Activated T-helper 1 cell treated with anti-CD3 and anti-CD28 coated beads, Interleukin-12 subunit alpha, Interleukin-12 subunit beta, Interleukin-2, Interleukin-4 antibody, amounts not matched to agents 30 ng/mL and 10 ng/mL and 1 ng/mL, durations not matched to agents 14 hours and 24 hours and 36 hours (primary cell): ENCODE results near the gene ATAT1. TPM values are rescaled to one million over a fixed set of nuclear protein-coding genes. Genes with fewer than 3 reads are reported as not detected.
"Not testable (repeated sequence)": the region's sequence is repeated elsewhere in the genome, so short reads cannot be mapped to it uniquely, and the experiment has no call there.

Source experiments
- DNase-seq: peaks from one replicate; pipeline ENCODE4 v3.0.0; 2021; ENCODE audit warnings: low spot score
- H3K27ac Mint-ChIP-seq: one replicate; pipeline ENCODE4 v1.8.0; 2021; ENCODE audit warnings: mild to moderate bottlenecking, mixed read lengths
- H3K27me3 Mint-ChIP-seq: one replicate; pipeline ENCODE4 v1.8.0; 2022; ENCODE audit warnings: mild to moderate bottlenecking, moderate library complexity, mixed read lengths; ENCODE audit not compliant: insufficient read depth
- H3K36me3 Mint-ChIP-seq: one replicate; pipeline ENCODE4 v1.8.0; 2021; ENCODE audit warnings: low read depth, mixed read lengths
- H3K4me1 Mint-ChIP-seq: one replicate; pipeline ENCODE4 v1.8.0; 2021; ENCODE audit warnings: low read depth, mixed read lengths
- H3K4me3 Mint-ChIP-seq: one replicate; pipeline ENCODE4 v1.8.0; 2021; ENCODE audit warnings: mild to moderate bottlenecking, moderate library complexity, mixed read lengths
- H3K9me3 Mint-ChIP-seq: one replicate; pipeline ENCODE4 v1.8.0; 2021; ENCODE audit warnings: mixed read lengths
- intact Hi-C: fragments of 100-400 bp; cut with micrococcal nuclease; formaldehyde crosslinking; loops from one replicate; pipeline ENCODE4 v1.15.1; 2024
- total RNA-seq: library from RNA; stranded (reverse); gene quantifications from 2 replicates; pipeline ENCODE4 v1.2.3, GENCODE V29; 2022

The ATAT1 gene
- total RNA-seq = 11.6 and 13.4 TPM in 2 replicates

DNA sequence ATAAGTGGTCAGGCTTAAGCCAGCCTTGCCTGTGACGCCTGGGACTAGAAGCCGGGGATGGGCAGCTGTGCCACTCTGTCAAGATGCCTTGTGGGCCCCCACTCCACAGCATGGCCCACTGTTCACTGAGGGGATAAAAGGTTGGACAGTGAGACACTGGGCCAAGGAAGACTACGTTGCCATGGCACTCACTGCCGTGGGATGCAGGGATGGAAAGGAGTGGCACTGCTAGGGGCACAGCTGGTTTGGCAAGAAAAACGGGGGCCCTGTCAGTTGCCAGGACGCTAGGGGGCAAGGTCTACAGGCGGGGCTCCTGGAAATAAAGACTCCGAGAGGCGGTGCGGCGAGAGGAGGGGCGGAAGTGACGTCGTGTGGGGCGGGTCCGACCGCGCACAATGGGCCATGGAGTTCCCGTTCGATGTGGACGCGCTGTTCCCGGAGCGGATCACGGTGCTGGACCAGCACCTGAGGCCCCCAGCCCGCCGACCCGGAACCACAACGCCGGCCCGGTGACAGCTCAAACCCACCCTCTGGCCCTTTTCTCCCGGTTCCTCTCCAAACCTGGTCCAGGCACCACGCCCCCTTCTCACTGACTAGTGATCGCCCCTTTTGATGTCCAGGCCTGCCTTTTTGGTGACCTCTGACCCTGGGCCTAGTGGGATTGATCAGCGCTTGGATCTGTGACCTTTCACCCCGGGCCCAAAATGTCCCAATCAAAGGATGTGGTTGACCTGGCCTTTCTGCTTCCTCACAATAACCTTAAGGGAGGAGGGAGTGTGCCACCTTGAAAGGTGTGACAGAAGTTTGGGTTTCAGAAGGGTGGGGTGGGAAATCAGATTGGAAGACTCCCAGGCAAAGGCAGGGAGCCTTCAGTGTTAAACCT is at the start of gene ATAT1:
Gene ATAT1, plus strand, starts transcription at position 391 of the 883 bp plus-strand sequence.
- intact Hi-C loops = loop anchor here (1.0 to 2.0 kb wide), 6 partner anchors 9 to 461 kb away; partner anchors contain the start of genes DHX16, GNL1, MDC1 and MRPS18B
- peaks cover 33% of the 10 kb centered on the region for H3K36me3 Mint-ChIP-seq
- peak; percentile 84 for DNase-seq

DNA sequence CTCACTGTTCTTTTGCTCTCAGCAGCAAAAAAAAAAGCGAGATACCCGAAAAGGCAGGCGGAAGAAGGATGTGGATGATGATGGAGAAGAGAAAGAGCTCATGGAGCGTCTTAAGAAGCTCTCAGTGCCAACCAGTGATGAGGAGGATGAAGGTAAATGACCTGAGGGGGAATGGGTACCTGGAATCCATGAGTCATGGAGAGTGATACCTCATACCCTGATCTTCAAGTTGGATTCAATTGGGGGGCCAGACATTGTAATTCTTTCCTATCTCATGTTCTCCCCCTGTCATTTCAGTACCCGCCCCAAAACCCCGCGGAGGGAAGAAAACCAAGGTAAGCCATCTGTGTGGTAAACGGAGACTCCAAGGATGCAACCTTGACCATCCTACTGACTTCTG is 48.6 kb upstream of the ATAT1 start:
- Mint-ChIP-seq H3K4me1 (peaks cover 29% of the 10 kb centered on the region), H3K36me3 (peaks cover 59% of the 10 kb centered on the region), H3K27me3 (no peaks in the 10 kb centered on the region), H3K27ac (no peak overlapping the region), H3K9me3 (no peaks in the 10 kb centered on the region), H3K4me3 (no peak overlapping the region)
- DNase-seq = no peak
- intact Hi-C loops = no loop called here

More for the DNA sequence above, at the start of gene ATAT1:
- H3K4me3 Mint-ChIP-seq = peak within 1 kb of the TSS; percentile 91
- peaks cover 27% of the 10 kb centered on the region for H3K4me1 Mint-ChIP-seq
- H3K27ac Mint-ChIP-seq = peak within 1 kb of the TSS; percentile 95
- no peaks in the 10 kb centered on the region for H3K9me3 Mint-ChIP-seq
- no peaks in the 10 kb centered on the region for H3K27me3 Mint-ChIP-seq

- Mint-ChIP-seq H3K36me3 (peaks cover 62% of the 10 kb centered on the region), H3K27me3 (no peaks in the 10 kb centered on the region), H3K27ac (no peak overlapping the region), H3K9me3 (no peaks in the 10 kb centered on the region), H3K4me1 (no peaks in the 10 kb centered on the region), H3K4me3 (no peak overlapping the region)
- intact Hi-C loops = no loop called here
- no peak for DNase-seq
Measured at GRCh38 chr6:30583921-30584320, 42.8 kb upstream of the ATAT1 start.

- H3K36me3 Mint-ChIP-seq = peaks cover 57% of the 10 kb centered on the region
- peaks cover 9% of the 10 kb centered on the region for H3K4me1 Mint-ChIP-seq
- DNase-seq = no peak
- H3K9me3 Mint-ChIP-seq = no peaks in the 10 kb centered on the region
- no peaks in the 10 kb centered on the region for H3K27me3 Mint-ChIP-seq
- no peak overlapping the region for H3K27ac Mint-ChIP-seq
- intact Hi-C loops = no loop called here
- H3K4me3 Mint-ChIP-seq = no peak overlapping the region
Measured at GRCh38 chr6:30589754-30590358, 36.8 kb upstream of the ATAT1 start.

GRCh38 chr6:30590509-30590908 is 36.2 kb upstream of the ATAT1 start:
- intact Hi-C loops = no loop called here
- Mint-ChIP-seq H3K27ac (peak overlapping the region; percentile 70), H3K36me3 (peaks cover 58% of the 10 kb centered on the region), H3K4me3 (no peak overlapping the region), H3K9me3 (no peaks in the 10 kb centered on the region), H3K27me3 (no peaks in the 10 kb centered on the region), H3K4me1 (peaks cover 9% of the 10 kb centered on the region)
- no peak for DNase-seq

DNA sequence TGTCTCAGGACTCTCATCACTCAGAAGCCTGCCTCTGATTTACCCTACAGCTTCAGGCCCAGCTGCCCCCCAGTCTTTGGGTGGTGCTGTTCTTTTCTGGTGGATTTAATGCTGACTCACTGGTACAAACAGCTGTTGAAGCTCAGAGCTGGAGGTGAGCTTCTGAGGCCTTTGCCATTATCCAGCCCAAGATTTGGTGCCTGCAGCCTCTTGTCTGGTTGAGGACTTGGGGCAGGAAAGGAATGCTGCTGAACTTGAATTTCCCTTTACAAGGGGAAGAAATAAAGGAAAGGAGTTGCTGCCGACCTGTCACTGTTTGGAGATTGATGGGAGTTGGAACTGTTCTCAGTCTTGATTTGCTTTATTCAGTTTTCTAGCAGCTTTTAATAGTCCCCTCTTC is 35.7 kb upstream of the ATAT1 start:
- Mint-ChIP-seq H3K27ac (no peak overlapping the region), H3K4me3 (no peak overlapping the region), H3K27me3 (no peaks in the 10 kb centered on the region), H3K4me1 (peaks cover 9% of the 10 kb centered on the region), H3K9me3 (no peaks in the 10 kb centered on the region), H3K36me3 (peaks cover 56% of the 10 kb centered on the region)
- intact Hi-C loops = no loop called here
- DNase-seq = no peak

DNA sequence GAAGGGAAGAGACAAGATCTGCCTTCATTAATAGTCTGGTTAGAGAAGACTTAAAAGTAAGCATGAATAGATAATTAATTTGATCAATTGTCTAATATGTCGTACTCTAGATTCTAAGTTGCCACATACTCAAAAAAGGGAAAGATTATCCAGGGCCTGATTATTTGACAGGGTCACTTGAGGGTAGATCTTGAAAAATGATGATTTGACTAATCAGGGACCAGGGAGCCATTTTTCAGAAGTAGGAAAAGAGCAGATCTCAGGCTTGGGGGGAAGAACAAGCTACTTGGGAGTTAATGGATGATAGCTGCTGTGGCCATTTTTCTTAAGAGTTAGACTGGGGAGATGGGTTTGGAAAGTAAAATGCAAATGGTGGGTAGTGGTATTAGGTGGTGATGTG is 34.4 kb upstream of the ATAT1 start:
- Mint-ChIP-seq H3K36me3 (peaks cover 51% of the 10 kb centered on the region), H3K4me1 (peaks cover 12% of the 10 kb centered on the region), H3K9me3 (no peaks in the 10 kb centered on the region), H3K27ac (no peak overlapping the region), H3K27me3 (no peaks in the 10 kb centered on the region), H3K4me3 (no peak overlapping the region)
- DNase-seq = no peak
- intact Hi-C loops = no loop called here

GRCh38 chr6:30597315-30598144 is 29.1 kb upstream of the ATAT1 start:
- H3K4me1 Mint-ChIP-seq, H3K4me3 Mint-ChIP-seq, H3K27me3 Mint-ChIP-seq, H3K9me3 Mint-ChIP-seq: not testable (repeated sequence)
- DNase-seq = peak; percentile 63
- peaks cover 40% of the 10 kb centered on the region for H3K36me3 Mint-ChIP-seq
- intact Hi-C loops = loop anchor here (1.0 to 2.0 kb wide), 3 partner anchors 15 to 115 kb away; no protein-coding TSS in a partner anchor
- peak overlapping the region; percentile 71 for H3K27ac Mint-ChIP-seq

DNA sequence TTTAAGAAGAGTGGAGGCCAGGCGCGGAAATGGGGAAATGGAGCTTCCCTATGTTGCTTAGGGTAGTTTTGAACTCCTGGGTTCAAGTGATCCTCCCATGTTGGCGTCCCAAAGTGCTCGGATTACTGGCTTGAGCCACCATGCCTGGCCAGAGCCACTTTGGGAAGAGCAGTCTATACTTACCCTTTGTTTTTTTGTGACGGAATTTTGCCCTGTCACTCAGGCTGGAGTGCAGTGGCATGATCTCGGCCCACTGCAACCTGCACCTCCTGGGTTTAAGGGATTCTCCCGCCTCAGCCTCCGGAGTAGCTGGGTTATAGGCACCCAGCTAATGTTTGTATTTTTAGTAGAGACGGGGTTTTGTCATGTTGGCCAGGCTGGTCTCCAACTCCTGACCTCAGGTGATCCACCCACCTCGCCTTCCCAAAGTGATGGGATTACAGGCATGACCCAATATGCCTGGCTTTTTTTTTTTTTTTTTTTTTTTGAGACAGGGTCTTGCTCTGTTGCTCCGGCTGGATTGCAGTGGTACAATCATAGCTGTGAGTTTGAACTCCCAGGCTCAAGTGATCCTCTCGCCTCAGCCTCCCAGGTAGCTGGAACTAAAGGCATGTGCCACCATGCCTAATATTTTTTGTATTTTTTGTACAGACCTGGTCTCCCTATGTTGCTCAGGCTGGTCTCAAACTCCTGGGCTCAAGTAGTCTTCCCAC is 27.6 kb upstream of the ATAT1 start:
- Mint-ChIP-seq H3K36me3 (peaks cover 53% of the 10 kb centered on the region), H3K27me3 (no peaks in the 10 kb centered on the region), H3K9me3 (no peaks in the 10 kb centered on the region), H3K27ac (no peak overlapping the region), H3K4me1 (peaks cover 18% of the 10 kb centered on the region), H3K4me3 (no peak overlapping the region)
- intact Hi-C loops = no loop called here
- no peak for DNase-seq

DNA sequence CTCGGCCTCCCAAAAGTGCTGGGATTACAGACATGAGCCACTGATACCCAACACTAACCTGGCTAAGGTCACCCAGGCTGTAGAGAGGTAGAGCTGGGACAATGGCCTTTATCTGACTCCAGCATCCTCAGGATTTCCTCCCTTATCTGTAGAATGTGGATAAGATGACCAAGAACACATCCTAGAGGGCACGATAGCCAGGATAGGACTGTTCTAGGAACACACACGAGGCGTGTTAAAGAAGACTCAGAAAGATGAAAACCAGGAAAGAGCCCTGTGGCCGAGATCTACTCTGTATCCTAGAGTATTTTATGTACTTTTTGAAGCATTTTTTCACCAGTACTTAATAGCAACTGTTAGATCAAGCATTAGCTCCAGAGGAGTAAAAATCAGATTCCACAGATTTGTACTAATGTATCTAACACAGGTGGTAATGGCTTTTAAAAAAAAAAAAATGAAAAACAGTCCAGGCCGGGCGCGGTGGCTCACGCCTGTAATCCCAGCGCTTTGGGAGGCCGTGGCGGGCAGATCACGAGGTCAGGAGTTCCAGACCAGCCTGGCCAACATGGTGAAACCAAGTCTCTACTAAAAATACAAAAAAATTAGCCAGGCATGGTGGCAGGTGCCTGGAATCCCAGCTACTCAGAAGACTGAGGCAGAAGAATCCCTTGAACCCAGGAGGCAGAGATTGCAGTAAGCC is 26.9 kb upstream of the ATAT1 start:
- DNase-seq = no peak
- H3K9me3 Mint-ChIP-seq = no peaks in the 10 kb centered on the region
- peaks cover 53% of the 10 kb centered on the region for H3K36me3 Mint-ChIP-seq
- no peak overlapping the region for H3K4me3 Mint-ChIP-seq
- intact Hi-C loops = no loop called here
- peaks cover 18% of the 10 kb centered on the region for H3K4me1 Mint-ChIP-seq
- no peak overlapping the region for H3K27ac Mint-ChIP-seq
- H3K27me3 Mint-ChIP-seq = no peaks in the 10 kb centered on the region

GRCh38 chr6:30600451-30600961 is 26.2 kb upstream of the ATAT1 start:
- H3K36me3 Mint-ChIP-seq = peaks cover 57% of the 10 kb centered on the region
- H3K27ac Mint-ChIP-seq = no peak overlapping the region

DNA sequence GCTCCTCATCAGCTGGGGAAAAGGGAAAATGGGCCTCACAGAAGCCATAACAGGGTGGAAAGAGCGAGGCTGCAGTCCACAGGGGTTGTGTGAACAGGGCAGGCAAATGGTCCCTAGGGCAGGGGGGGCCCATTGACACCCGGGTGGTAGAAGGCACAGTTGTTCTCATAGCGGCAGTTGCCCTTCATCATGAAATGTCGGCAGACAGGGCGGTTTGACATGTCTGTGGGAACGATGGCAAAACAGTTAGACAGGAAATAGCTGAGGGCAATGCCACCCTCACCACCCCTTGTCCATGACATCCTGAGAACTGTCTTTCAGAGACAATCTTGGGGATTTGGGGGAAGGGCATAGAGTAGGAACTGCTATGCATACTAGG is 25.2 kb upstream of the ATAT1 start:
- intact Hi-C loops = no loop called here
- no peak overlapping the region for H3K4me3 Mint-ChIP-seq
- no peaks in the 10 kb centered on the region for H3K27me3 Mint-ChIP-seq
- peaks cover 64% of the 10 kb centered on the region for H3K36me3 Mint-ChIP-seq
- peak overlapping the region; percentile 29 for H3K27ac Mint-ChIP-seq
- H3K4me1 Mint-ChIP-seq = peaks cover 18% of the 10 kb centered on the region
- DNase-seq = no peak
- H3K9me3 Mint-ChIP-seq = no peaks in the 10 kb centered on the region

More at GRCh38 chr6:30600451-30600961, 26.2 kb upstream of the ATAT1 start:
- Mint-ChIP-seq H3K4me3 (no peak overlapping the region), H3K4me1 (peaks cover 18% of the 10 kb centered on the region), H3K9me3 (no peaks in the 10 kb centered on the region), H3K27me3 (no peaks in the 10 kb centered on the region)
- DNase-seq = no peak
- intact Hi-C loops = no loop called here
